SH-SY5Y (cell line): Measurements from ENCODE around the gene SPRY4.

ENCODE experiments used
- GATA2 ChIP-seq: IDR thresholded peaks from 2 replicates; pipeline ENCODE4 v1.6.1; 2011; ENCODE audit warnings: mild to moderate bottlenecking, low read depth, low read length
- GATA3 ChIP-seq: IDR thresholded peaks from 2 replicates; pipeline ENCODE4 v1.6.1; 2011; ENCODE audit warnings: low read depth, mild to moderate bottlenecking, low read length, moderate library complexity

GRCh38 chr5:142300677-142301076, 24.1 kb downstream of the SPRY4 start:
- TF ChIP-seq GATA2 (no peak), GATA3 (no peak)
